Transverse colon (tissue), 4 donors: Measurements from ENCODE around the gene IRF9. TPM values are rescaled to one million over a fixed set of nuclear protein-coding genes. Genes with fewer than 3 reads are reported as not detected.

Experiments
- DNase-seq: peaks from one replicate; pipeline ENCODE4 v3.0.0-alpha.2; 2019
- H3K27ac ChIP-seq, 4 donors: fragments of 200-600 bp; sonication (generic); 2 replicates each; pipeline ENCODE4 v1.5.1; 2016 to 2018; ENCODE audit warnings: inconsistent platforms in 4 of 4
- H3K27me3 ChIP-seq: fragments of 200-600 bp; sonication (generic); 2 replicates; pipeline ENCODE4 v1.5.1; 2017; ENCODE audit warnings: inconsistent platforms
- H3K36me3 ChIP-seq, 4 donors: fragments of 200-600 bp; sonication (generic); 2 replicates each; pipeline ENCODE4 v1.5.1; 2017 to 2019; ENCODE audit warnings: inconsistent platforms in 4 of 4
- H3K4me1 ChIP-seq, 4 donors: fragments of 200-600 bp; sonication (generic); 2 replicates each; pipeline ENCODE4 v1.5.1; 2017 to 2020; ENCODE audit warnings: inconsistent platforms in 4 of 4
- H3K4me3 ChIP-seq, 4 donors: fragments of 200-600 bp; sonication (generic); 1 replicate in 1 of 4; 2 replicates in 3 of 4; pipeline versions ENCODE4 v1.5.1 to v1.6.1; 2017 to 2019; ENCODE audit warnings: inconsistent platforms in 4 of 4
- H3K9me3 ChIP-seq, 2 donors: fragments of 200-600 bp; sonication (generic); 2 replicates each; pipeline ENCODE4 v1.5.1; 2017 to 2019; ENCODE audit warnings: inconsistent platforms in 2 of 2
- EP300 ChIP-seq: sonication (generic); formaldehyde crosslinking; IDR thresholded peaks from one replicate; pipeline ENCODE4 v1.6.1; 2017; ENCODE audit warnings: antibody characterized with exemption, low read depth
- POLR2A ChIP-seq: fragments of 450-650 bp; IDR thresholded peaks from one replicate; pipeline ENCODE4 v1.6.1; 2016; ENCODE audit warnings: antibody characterized with exemption, mild to moderate bottlenecking, moderate library complexity
- POLR2AphosphoS5 ChIP-seq, 3 donors: sonication (generic); formaldehyde crosslinking; IDR thresholded peaks; one replicate each; pipeline ENCODE4 v1.6.1; 2016; ENCODE audit warnings: antibody characterized with exemption in 3 of 3
- WGBS, 2 donors: methylation state at CpG; one replicate each; pipeline ENCODE4 v1.1.5; 2018; ENCODE audit warnings: low coverage in 1 of 2; 5-methylcytosine and 5-hydroxymethylcytosine counted together
- in situ Hi-C, 4 donors: fragments of 200-750 bp; cut with MboI; loops; one replicate each; pipeline versions ENCODE4 v1.15.0 to v1.15.1; 2017; ENCODE audit warnings: low sequenced_read_pairs in 3 of 4, low pct_ligation_motif_present in 1 of 4, low pct_unique_long_range_greater_than_20kb in 1 of 4
- intact Hi-C: fragments of 100-400 bp; cut with DNase I; formaldehyde crosslinking; loops from one replicate; pipeline ENCODE4 v1.15.1; 2023; ENCODE audit warnings: low total_unique reads
- total RNA-seq, 4 donors: library from RNA; depleted of rRNA; stranded (reverse); fragments of >200 nt; gene quantifications; one replicate each; pipeline ENCODE4 v1.1.0, GENCODE V29; 2016
- TF ChIP-seq, protein P1 (sequence below), 5 experiments: fragments of 200-600 bp in 3 of 5; fragments of 450-650 bp in 2 of 5; sonication (generic) in 3 of 5; IDR thresholded peaks; 1 replicate in 2 of 5; 2 replicates in 3 of 5; pipeline ENCODE4 v1.5.1; 2016 to 2017; ENCODE audit warnings: antibody characterized with exemption in 5 of 5, inconsistent platforms in 3 of 5, mild to moderate bottlenecking in 2 of 5, moderate library complexity in 1 of 5

The IRF9 gene
- total RNA-seq, 4 donors from 2014 or later: 44.2 to 81.9 (median 52.4) TPM

DNA sequence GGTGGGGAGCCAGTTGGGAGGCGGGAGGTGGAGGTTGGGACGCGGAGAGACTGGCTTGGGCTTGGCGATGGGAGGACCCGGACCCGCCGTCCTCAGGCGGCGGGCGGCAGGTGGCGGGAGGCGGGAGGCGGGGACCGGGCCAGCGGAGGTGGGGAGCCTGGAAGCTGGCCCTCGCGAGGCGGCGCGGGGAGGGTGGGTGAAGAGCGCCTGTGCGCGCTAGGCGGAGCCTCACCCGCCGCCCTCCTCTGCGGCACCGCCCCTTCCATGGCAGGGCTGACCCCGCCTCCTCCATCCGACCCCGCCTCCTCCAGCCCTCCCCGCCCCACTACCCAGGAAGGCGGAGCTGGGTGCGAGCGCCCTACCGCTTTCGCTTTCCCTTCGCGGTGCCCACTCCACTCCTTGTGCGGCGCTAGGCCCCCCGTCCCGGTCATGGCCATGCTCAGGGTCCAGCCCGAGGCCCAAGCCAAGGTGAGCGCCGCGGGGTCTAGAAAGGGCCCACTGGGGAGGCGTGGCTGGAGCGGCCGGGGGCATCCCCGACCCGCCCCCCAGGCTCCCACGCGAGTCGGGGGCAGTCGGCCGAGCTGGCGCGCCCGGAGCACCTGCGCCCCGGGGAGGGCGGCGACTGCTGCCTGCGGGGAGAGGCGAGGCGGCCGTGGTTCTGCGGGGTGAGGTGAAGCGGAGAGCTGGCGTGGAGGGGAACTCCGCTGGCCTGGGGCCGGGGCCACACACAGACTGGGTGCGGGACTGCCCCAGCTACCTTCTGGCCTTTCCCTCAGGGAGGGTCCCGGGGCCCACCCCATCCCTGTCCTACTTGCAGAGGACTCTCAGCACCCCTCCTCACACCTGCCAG lies 25.0 kb upstream of the IRF9 start, which contains the start of gene PSME1:
TSS of gene PSME1 (plus strand) at position 361 of the 850 bp plus-strand sequence. CDS start at position 430, 69 bp downstream.
- Histone ChIP-seq H3K36me3 (peaks cover 0 to 19% (median 2%) of the 10 kb centered on the region in 4 donors), H3K27ac (peak within 1 kb of the TSS; percentile 89 to 98 (median 95)), H3K27me3 (no peaks in the 10 kb centered on the region), H3K9me3 (no peaks in the 10 kb centered on the region), H3K4me3 (peak within 1 kb of the TSS; percentile 70 to 98 (median 84)), H3K4me1 (peaks cover 21 to 45% (median 30%) of the 10 kb centered on the region in 4 donors)
- 0% methylated on average over 11 to 19 of the region's 75 CpGs for WGBS, 2 donors
- in situ Hi-C loops: no loop called here
- TF ChIP-seq, protein P1, sequence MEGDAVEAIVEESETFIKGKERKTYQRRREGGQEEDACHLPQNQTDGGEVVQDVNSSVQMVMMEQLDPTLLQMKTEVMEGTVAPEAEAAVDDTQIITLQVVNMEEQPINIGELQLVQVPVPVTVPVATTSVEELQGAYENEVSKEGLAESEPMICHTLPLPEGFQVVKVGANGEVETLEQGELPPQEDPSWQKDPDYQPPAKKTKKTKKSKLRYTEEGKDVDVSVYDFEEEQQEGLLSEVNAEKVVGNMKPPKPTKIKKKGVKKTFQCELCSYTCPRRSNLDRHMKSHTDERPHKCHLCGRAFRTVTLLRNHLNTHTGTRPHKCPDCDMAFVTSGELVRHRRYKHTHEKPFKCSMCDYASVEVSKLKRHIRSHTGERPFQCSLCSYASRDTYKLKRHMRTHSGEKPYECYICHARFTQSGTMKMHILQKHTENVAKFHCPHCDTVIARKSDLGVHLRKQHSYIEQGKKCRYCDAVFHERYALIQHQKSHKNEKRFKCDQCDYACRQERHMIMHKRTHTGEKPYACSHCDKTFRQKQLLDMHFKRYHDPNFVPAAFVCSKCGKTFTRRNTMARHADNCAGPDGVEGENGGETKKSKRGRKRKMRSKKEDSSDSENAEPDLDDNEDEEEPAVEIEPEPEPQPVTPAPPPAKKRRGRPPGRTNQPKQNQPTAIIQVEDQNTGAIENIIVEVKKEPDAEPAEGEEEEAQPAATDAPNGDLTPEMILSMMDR (IDR thresholded peaks at IDR 0.05): no peak
- TF ChIP-seq POLR2A (peak; percentile 63), POLR2AphosphoS5 (IDR thresholded peaks at IDR 0.05) (peak; percentile 60 to 91 (median 88))
- DNase-seq: peak; percentile 97
- intact Hi-C loops: loop anchor here (5.0 kb wide), 1 partner anchor 161 kb away; the partner anchor contains the start of genes DHRS1 and NOP9

DNA sequence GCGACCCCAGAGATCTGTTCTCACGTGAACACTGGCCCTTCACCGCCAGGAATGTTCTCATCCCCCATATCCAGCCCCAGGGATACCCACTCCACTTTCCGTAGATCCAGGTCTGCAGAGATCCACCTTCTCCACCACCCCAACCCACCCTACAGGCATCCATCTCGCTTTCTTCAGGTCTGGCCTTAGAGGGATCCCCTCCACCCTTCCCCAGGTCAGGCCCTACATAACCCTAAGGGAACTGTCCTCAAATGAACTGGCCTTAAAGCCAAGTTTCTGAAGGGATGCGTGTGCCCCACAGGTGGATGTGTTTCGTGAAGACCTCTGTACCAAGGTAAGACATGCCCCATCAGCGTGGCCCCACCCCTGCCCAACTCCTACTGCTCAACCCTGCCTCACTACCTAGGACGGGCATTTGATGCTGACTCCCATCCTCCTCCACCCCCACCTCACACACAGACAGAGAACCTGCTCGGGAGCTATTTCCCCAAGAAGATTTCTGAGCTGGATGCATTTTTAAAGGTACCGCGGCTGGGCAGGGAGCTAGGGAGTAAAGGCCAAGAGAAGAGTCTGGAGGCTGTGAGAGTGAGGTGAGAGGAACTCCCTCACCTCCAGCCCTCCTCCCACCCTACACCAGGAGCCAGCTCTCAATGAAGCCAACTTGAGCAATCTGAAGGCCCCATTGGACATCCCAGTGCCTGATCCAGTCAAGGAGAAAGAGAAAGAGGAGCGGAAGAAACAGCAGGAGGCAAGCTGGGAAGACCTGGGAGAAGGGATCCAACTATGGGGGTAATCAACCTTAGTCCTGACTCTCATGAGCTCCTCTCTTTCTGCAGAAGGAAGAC lies 24.2 kb upstream of the IRF9 start:
- Histone ChIP-seq H3K4me3 (peak overlapping the region; percentile 70 to 98 (median 84)), H3K27ac (peak overlapping the region; percentile 89 to 98 (median 95)), H3K9me3 (no peaks in the 10 kb centered on the region), H3K36me3 (peaks cover 0 to 19% (median 2%) of the 10 kb centered on the region in 4 donors), H3K4me1 (peaks cover 21 to 46% (median 31%) of the 10 kb centered on the region in 4 donors), H3K27me3 (no peaks in the 10 kb centered on the region)
- intact Hi-C loops: loop anchor here (5.0 kb wide), 1 partner anchor 160 kb away; the partner anchor contains the start of genes DHRS1 and NOP9
- 10 to 25% methylated on average over 2 to 13 of the region's 13 CpGs for WGBS, 2 donors
- in situ Hi-C loops: no loop called here
- DNase-seq: no peak
- no peak for TF ChIP-seq EP300
- no peak for TF ChIP-seq POLR2AphosphoS5 (IDR thresholded peaks at IDR 0.05)
- TF ChIP-seq, protein P1 (IDR thresholded peaks at IDR 0.05): no peak
- TF ChIP-seq POLR2A: no peak

DNA sequence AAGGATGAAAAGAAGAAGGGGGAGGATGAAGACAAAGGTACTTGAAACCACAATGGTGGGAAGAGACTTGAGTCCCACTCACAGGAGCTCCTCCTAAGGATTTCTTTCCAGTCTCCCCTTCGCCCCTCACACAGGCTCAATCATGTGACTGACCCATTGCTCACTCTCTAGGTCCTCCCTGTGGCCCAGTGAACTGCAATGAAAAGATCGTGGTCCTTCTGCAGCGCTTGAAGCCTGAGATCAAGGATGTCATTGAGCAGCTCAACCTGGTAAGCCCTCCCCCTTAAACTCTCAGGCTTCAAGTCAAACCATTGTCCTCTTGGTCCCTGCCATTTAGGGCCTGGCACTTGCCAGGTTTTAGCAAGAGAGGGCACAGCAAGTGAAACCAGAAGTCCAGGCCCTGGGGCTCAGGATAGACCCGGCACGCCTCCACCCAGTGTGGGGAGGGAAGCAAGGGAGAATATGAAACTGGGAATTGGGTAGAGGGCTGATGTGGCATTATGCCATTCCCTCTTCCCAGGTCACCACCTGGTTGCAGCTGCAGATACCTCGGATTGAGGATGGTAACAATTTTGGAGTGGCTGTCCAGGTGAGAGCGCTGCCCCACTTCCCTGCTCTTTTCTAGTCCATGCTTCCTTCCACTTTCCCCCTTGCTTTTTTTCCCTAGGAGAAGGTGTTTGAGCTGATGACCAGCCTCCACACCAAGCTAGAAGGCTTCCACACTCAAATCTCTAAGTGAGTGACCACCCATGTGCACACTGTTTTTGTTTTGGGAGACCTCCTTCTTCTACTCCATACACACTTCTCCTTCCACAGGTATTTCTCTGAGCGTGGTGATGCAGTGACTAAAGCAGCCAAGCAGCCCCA lies 23.3 kb upstream of the IRF9 start:
- in situ Hi-C loops: no loop called here

More for the DNA sequence above, 23.3 kb upstream of the IRF9 start:
- TF ChIP-seq EP300: no peak
- TF ChIP-seq POLR2AphosphoS5 (IDR thresholded peaks at IDR 0.05): no peak
- TF ChIP-seq POLR2A: no peak
- TF ChIP-seq, protein P1 (IDR thresholded peaks at IDR 0.05): no peak
- 60 to 85% methylated on average over 1 to 8 of the region's 8 CpGs for WGBS, 2 donors
- Histone ChIP-seq H3K27me3 (no peaks in the 10 kb centered on the region), H3K9me3 (no peaks in the 10 kb centered on the region), H3K4me1 (peaks cover 24 to 54% (median 39%) of the 10 kb centered on the region in 4 donors), H3K27ac (peak overlapping the region in 3 of 4 donors; percentile 93 to 98 (median 97)), H3K4me3 (no peak overlapping the region), H3K36me3 (peaks cover 0 to 19% (median 2%) of the 10 kb centered on the region in 4 donors)
- DNase-seq: no peak
- intact Hi-C loops: loop anchor here (5.0 kb wide), 1 partner anchor 160 kb away; the partner anchor contains the start of genes DHRS1 and NOP9
